GM15510 (cell line): ENCODE measurements around the gene TASL.

ENCODE experiments used
- POLR2A ChIP-seq: IDR thresholded peaks from 3 replicates; pipeline ENCODE4 v1.6.1; 2011; ENCODE audit warnings: borderline replicate concordance; ENCODE audit not compliant: insufficient read length; ENCODE audit errors: extremely low read depth

TASL gene

GRCh38 chrX:30590368-30590767 lies 12.8 kb upstream of the TASL start:
- no peak for TF ChIP-seq POLR2A

- no peak for TF ChIP-seq POLR2A
Observed at GRCh38 chrX:30589146-30589888, 11.8 kb upstream of the TASL start.

- TF ChIP-seq POLR2A = no peak
Observed at GRCh38 chrX:30586516-30586915, 8.9 kb upstream of the TASL start.

- TF ChIP-seq POLR2A = no peak
Observed at GRCh38 chrX:30582664-30583063, 5.1 kb upstream of the TASL start.

GRCh38 chrX:30580641-30581040 lies 3.1 kb upstream of the TASL start:
- TF ChIP-seq POLR2A = no peak

- TF ChIP-seq POLR2A = no peak
Observed at GRCh38 chrX:30576881-30577280, 685 bp downstream of the TASL start.

GRCh38 chrX:30573125-30573524 lies 4.4 kb downstream of the TASL start:
- no peak for TF ChIP-seq POLR2A

- TF ChIP-seq POLR2A = no peak
Observed at GRCh38 chrX:30572678-30573077, 4.9 kb downstream of the TASL start.

GRCh38 chrX:30572004-30572403 lies 5.6 kb downstream of the TASL start:
- no peak for TF ChIP-seq POLR2A

GRCh38 chrX:30570505-30570904 lies 7.1 kb downstream of the TASL start:
- TF ChIP-seq POLR2A = no peak

GRCh38 chrX:30568136-30568535 lies 9.4 kb downstream of the TASL start:
- no peak for TF ChIP-seq POLR2A

GRCh38 chrX:30561191-30561590 lies 16.4 kb downstream of the TASL start:
- TF ChIP-seq POLR2A = no peak

- TF ChIP-seq POLR2A = no peak
Observed at GRCh38 chrX:30538271-30538670, 39.3 kb downstream of the TASL start.

- TF ChIP-seq POLR2A = no peak
Observed at GRCh38 chrX:30533835-30534234, 43.7 kb downstream of the TASL start.

- TF ChIP-seq POLR2A = no peak
Observed at GRCh38 chrX:30533266-30533665, 44.3 kb downstream of the TASL start.

GRCh38 chrX:30530606-30531005 lies 47.0 kb downstream of the TASL start:
- no peak for TF ChIP-seq POLR2A

- TF ChIP-seq POLR2A = no peak
Observed at GRCh38 chrX:30525732-30526131, 51.8 kb downstream of the TASL start.
